Measurements from ENCODE around the gene USHBP1.

DNA sequence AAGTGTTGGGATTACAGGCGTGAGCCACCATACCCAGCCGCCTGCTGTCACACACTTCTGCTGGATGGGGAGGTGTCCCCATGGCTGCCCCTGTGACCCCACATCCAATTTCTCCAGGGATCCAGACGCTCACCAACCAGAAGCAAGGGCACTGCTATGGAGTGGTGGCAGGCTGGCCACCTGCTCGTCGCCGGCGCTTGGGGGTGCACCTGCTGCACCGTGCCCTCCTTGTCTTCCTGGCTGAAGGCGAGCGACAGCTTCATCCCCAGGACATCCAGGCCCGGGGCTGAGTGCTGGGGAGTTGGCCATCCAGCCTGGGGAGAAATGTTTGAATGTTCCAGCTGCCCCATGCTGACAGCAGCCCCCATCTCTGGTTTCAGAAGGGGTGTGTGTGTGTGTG, 21.7 kb upstream of the USHBP1 start:
- TF ChIP-seq, protein P1, sequence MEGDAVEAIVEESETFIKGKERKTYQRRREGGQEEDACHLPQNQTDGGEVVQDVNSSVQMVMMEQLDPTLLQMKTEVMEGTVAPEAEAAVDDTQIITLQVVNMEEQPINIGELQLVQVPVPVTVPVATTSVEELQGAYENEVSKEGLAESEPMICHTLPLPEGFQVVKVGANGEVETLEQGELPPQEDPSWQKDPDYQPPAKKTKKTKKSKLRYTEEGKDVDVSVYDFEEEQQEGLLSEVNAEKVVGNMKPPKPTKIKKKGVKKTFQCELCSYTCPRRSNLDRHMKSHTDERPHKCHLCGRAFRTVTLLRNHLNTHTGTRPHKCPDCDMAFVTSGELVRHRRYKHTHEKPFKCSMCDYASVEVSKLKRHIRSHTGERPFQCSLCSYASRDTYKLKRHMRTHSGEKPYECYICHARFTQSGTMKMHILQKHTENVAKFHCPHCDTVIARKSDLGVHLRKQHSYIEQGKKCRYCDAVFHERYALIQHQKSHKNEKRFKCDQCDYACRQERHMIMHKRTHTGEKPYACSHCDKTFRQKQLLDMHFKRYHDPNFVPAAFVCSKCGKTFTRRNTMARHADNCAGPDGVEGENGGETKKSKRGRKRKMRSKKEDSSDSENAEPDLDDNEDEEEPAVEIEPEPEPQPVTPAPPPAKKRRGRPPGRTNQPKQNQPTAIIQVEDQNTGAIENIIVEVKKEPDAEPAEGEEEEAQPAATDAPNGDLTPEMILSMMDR (IDR thresholded peaks at IDR 0.05), result no peak
- no peak for TF ChIP-seq EZH2 (IDR thresholded peaks at IDR 0.05; ENCODE audit: borderline replicate concordance, insufficient read depth, low read depth, low read length, poor library complexity, severe bottlenecking)

Data from B cell (primary cell).